Fibroblast of lung (primary cell): Measurements from ENCODE around the gene ARL5C. TPM values are rescaled to one million over a fixed set of nuclear protein-coding genes. Genes with fewer than 3 reads are reported as not detected.

Experiments used
- DNase-seq, 2 donors: peaks; one replicate each; pipeline versions ENCODE4 v3.0.0 to v3.0.0-alpha.2; 2010; ENCODE audit warnings: low read depth in 2 of 2
- H2AFZ ChIP-seq: 2 replicates; pipeline ENCODE4 v1.5.1; 2012; ENCODE audit warnings: low read length, control low read depth, inconsistent platforms
- H3K27ac ChIP-seq: 2 replicates; pipeline ENCODE4 v1.5.1; 2011; ENCODE audit warnings: low read length, control low read depth; ENCODE audit not compliant: insufficient read depth
- H3K27me3 ChIP-seq: 2 replicates; pipeline ENCODE4 v1.5.1; 2011; ENCODE audit warnings: mild to moderate bottlenecking, low read length; ENCODE audit not compliant: control insufficient read depth, insufficient read depth
- H3K36me3 ChIP-seq: 2 replicates; pipeline ENCODE4 v1.5.1; 2011; ENCODE audit warnings: low read length; ENCODE audit not compliant: control insufficient read depth, insufficient read depth
- H3K4me1 ChIP-seq: 2 replicates; pipeline ENCODE4 v1.5.1; 2011; ENCODE audit warnings: low read length; ENCODE audit not compliant: control insufficient read depth, insufficient read depth; ENCODE audit errors: extremely low read depth
- H3K4me2 ChIP-seq: 2 replicates; pipeline ENCODE4 v1.5.1; 2011; ENCODE audit warnings: low read length, control low read depth; ENCODE audit not compliant: insufficient read depth; ENCODE audit errors: extremely low read depth
- H3K4me3 ChIP-seq, 4 experiments: fragments of 200-600 bp in 1 of 4; sonication (generic) in 1 of 4; replicated peaks in 1 of 4; 2 replicates each; pipeline ENCODE4 v1.5.1; 2011 to 2016; ENCODE audit warnings: low read length in 4 of 4, low read depth in 3 of 4, mild to moderate bottlenecking in 3 of 4, control low read depth in 2 of 4, inconsistent platforms in 1 of 4, mixed read lengths in 1 of 4; ENCODE audit not compliant: insufficient read depth in 1 of 4; ENCODE audit errors: control extremely low read depth in 1 of 4
- H3K79me2 ChIP-seq: 2 replicates; pipeline ENCODE4 v1.5.1; 2012; ENCODE audit warnings: mild to moderate bottlenecking, low read length, inconsistent platforms; ENCODE audit not compliant: control insufficient read depth, insufficient read depth
- H3K9ac ChIP-seq: 2 replicates; pipeline ENCODE4 v1.5.1; 2011; ENCODE audit warnings: mild to moderate bottlenecking, low read length, control low read depth; ENCODE audit not compliant: insufficient read depth
- H3K9me3 ChIP-seq: 2 replicates; pipeline ENCODE4 v1.5.1; 2012; ENCODE audit warnings: low read depth, low read length; ENCODE audit not compliant: control insufficient read depth, insufficient read depth
- H4K20me1 ChIP-seq: 2 replicates; pipeline ENCODE4 v1.5.1; 2011; ENCODE audit warnings: low read length; ENCODE audit not compliant: control insufficient read depth, insufficient read depth; ENCODE audit errors: extremely low read depth
- CTCF ChIP-seq, 2 donors: IDR thresholded peaks in 1 of 2; conservative IDR thresholded peaks in 1 of 2; 1 replicate in 1 of 2; 2 replicates in 1 of 2; pipeline ENCODE4 v1.5.1; 2011 to 2012; ENCODE audit warnings: low read length in 2 of 2, control low read depth in 1 of 2, inconsistent platforms in 1 of 2, low read depth in 1 of 2, mild to moderate bottlenecking in 1 of 2
- EZH2 ChIP-seq: IDR thresholded peaks from 2 replicates; pipeline ENCODE4 v1.5.1; 2012; ENCODE audit warnings: low read length, control low read depth, mild to moderate bottlenecking; ENCODE audit errors: missing control alignments
- polyA plus RNA-seq, 2 donors: library from polyadenylated mRNA; depleted of rRNA in 1 of 2; stranded (reverse) in 1 of 2; unstranded in 1 of 2; fragments of >200 nt; gene quantifications; 2 replicates each; pipeline ENCODE4 v1.2.1, GENCODE V29; 2011 to 2012; ENCODE audit warnings: missing spikeins in 1 of 2
- total RNA-seq: library from RNA; depleted of rRNA; stranded (reverse); fragments of >200 nt; gene quantifications from 2 replicates; pipeline ENCODE4 v1.2.1, GENCODE V29; 2014

The ARL5C gene
- total and polyA plus RNA-seq, 2 donors (not counting 1 experiment from before 2014, with no cell fraction given): not detected

DNA sequence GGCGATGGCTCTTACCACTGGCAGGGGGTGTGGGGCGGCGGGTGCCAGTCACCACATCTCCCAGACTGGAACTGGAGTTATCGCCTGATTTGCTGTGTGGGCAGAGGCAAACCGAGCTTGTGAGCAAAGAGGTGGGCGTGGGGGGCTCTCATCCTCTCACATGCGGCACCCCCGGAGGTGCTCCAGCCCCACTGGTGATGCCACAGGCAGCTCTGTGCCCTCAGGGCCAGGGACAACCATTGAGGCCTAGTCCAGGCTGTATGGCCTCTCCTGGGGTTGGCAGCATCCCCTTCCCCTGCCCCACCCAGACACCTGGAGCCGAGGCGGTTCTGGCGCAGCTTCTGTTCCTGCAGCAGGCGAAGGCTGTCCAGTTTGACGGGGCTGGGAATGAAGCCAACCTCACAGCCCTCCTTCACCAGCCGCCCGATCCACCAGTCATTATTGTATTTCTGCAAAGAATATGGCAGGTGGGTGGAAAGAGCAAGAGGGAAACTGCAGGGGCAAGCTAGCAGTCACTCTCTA lies 20.6 kb upstream of the ARL5C start:
- Histone ChIP-seq H3K4me1 (no peaks in the 10 kb centered on the region), H3K4me3 (no peak overlapping the region), H3K9ac (no peak overlapping the region), H2AFZ (no peak overlapping the region), H3K27ac (no peak overlapping the region), H3K27me3 (no peaks in the 10 kb centered on the region), H3K36me3 (peaks cover 26% of the 10 kb centered on the region), H3K79me2 (no peaks in the 10 kb centered on the region), H3K9me3 (no peaks in the 10 kb centered on the region), H4K20me1 (no peaks in the 10 kb centered on the region), H3K4me2 (no peak overlapping the region)
- DNase-seq: no peak
- TF ChIP-seq EZH2 (no peak), CTCF (conservative IDR thresholded peaks at IDR 0.05 in 1 of 2, IDR thresholded peaks at IDR 0.05 in 1 of 2; ENCODE audit: low read depth in 1 of 2, low read length in 2 of 2) (no peak)

DNA sequence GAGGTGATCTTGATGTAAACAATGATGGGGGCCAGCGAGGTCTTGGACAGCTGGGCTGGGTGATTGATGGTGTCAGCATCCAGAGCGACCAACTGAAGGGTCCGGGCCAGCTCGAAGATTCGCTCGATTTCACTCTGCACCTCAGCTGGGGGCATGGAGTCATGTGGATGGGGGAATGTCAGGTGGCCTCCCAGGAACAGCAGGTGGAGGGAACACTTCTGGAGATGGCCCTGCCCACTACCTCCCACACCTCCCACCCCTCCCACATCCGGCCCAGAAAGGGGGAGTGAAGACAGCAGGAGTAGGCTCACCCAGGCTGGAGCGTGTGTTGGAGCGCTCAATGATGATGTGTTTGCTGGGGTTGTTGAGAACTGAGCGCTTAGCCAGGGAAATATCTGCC lies 17.8 kb upstream of the ARL5C start:
- Histone ChIP-seq H3K4me2 (no peak overlapping the region), H3K36me3 (peaks cover 26% of the 10 kb centered on the region), H2AFZ (no peak overlapping the region), H3K27me3 (no peaks in the 10 kb centered on the region), H4K20me1 (no peaks in the 10 kb centered on the region), H3K9me3 (no peaks in the 10 kb centered on the region), H3K4me3 (no peak overlapping the region), H3K4me1 (no peaks in the 10 kb centered on the region), H3K79me2 (no peaks in the 10 kb centered on the region), H3K9ac (no peak overlapping the region), H3K27ac (no peak overlapping the region)
- no peak for TF ChIP-seq CTCF (conservative IDR thresholded peaks at IDR 0.05 in 1 of 2, IDR thresholded peaks at IDR 0.05 in 1 of 2; ENCODE audit: low read depth in 1 of 2, low read length in 2 of 2)
- TF ChIP-seq EZH2: no peak
- DNase-seq: no peak

DNA sequence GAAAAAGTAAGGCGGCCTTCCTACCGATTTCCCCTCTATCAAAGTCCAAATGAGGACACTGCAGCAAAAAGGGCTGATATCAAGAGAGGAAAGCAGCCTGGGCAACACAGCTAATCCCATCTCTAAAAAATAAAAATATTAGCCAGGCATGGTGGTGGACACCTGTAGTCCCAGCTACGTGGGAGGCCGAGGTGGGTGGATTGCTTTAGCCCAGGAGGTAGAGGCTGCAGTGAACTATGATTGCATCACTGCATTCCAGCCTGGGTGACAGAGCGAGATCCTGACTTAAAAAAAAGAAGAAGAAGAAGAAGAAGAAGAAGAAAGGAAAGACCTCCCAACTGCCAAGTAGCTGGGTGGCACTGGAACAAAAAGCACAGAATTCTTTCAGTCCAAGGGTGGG lies 17.1 kb upstream of the ARL5C start:
- peaks cover 24% of the 10 kb centered on the region for H3K36me3 ChIP-seq
- TF ChIP-seq CTCF (conservative IDR thresholded peaks at IDR 0.05 in 1 of 2, IDR thresholded peaks at IDR 0.05 in 1 of 2; ENCODE audit: low read depth in 1 of 2, low read length in 2 of 2): no peak
- no peak for TF ChIP-seq EZH2
- H3K9me3 ChIP-seq: no peaks in the 10 kb centered on the region
- no peak overlapping the region for H3K4me2 ChIP-seq
- H3K27ac ChIP-seq: no peak overlapping the region
- no peaks in the 10 kb centered on the region for H3K79me2 ChIP-seq
- DNase-seq: no peak
- no peak overlapping the region for H3K9ac ChIP-seq
- H3K4me3 ChIP-seq: no peak overlapping the region
- H2AFZ ChIP-seq: no peak overlapping the region
- no peaks in the 10 kb centered on the region for H3K4me1 ChIP-seq
- H4K20me1 ChIP-seq: no peaks in the 10 kb centered on the region
- no peaks in the 10 kb centered on the region for H3K27me3 ChIP-seq
